ENCODE measurements around the gene CSE1L.

CSE1L gene, protein sequence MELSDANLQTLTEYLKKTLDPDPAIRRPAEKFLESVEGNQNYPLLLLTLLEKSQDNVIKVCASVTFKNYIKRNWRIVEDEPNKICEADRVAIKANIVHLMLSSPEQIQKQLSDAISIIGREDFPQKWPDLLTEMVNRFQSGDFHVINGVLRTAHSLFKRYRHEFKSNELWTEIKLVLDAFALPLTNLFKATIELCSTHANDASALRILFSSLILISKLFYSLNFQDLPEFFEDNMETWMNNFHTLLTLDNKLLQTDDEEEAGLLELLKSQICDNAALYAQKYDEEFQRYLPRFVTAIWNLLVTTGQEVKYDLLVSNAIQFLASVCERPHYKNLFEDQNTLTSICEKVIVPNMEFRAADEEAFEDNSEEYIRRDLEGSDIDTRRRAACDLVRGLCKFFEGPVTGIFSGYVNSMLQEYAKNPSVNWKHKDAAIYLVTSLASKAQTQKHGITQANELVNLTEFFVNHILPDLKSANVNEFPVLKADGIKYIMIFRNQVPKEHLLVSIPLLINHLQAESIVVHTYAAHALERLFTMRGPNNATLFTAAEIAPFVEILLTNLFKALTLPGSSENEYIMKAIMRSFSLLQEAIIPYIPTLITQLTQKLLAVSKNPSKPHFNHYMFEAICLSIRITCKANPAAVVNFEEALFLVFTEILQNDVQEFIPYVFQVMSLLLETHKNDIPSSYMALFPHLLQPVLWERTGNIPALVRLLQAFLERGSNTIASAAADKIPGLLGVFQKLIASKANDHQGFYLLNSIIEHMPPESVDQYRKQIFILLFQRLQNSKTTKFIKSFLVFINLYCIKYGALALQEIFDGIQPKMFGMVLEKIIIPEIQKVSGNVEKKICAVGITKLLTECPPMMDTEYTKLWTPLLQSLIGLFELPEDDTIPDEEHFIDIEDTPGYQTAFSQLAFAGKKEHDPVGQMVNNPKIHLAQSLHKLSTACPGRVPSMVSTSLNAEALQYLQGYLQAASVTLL

DNA sequence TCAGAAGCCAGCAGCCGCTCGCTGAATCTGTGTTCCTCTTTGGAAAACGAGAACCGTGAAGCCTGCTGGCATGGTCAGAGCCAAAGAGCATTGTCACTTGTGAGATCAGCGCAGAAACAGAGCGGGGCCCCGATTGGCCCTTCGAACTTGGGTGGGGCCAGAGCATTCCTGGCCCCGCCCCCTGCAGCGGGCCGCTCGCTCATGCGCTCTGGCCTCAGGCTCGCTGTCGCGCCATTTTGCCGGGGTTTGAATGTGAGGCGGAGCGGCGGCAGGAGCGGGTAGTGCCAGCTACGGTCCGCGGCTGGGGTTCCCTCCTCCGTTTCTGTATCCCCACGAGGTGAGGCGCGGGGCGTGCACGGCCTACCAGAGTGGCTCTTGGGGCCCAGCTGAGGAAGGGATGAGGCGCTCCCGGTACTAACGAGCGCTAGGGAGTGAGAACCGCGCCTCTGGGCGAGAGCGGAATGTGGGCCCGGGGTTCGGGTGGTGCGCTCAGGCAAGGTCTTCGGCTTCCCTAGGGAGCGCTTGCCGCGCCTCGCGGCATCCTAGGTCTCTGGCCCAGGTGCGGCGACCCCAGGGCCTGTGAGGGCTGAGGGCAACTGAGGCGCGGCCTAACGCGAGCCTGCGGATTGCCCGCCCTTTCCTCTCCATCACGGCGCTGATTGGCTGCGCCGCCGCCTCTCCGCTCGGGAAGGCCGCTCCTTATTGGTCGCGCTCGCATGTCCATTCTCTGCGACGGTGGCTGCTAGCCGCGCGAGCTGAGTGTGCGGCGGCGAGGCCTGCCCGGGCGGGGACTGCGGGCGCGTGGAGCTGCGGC is at the start of gene CSE1L:
CSE1L (plus strand) TSS at position 226 of the 814 bp plus-strand sequence. CDS start 12,152 bp downstream, outside the sequence.
- peak within 1 kb of the TSS; percentile 96 for H3K4me3 ChIP-seq (ENCODE audit: low read depth, low read length)
- TF ChIP-seq, protein P1, sequence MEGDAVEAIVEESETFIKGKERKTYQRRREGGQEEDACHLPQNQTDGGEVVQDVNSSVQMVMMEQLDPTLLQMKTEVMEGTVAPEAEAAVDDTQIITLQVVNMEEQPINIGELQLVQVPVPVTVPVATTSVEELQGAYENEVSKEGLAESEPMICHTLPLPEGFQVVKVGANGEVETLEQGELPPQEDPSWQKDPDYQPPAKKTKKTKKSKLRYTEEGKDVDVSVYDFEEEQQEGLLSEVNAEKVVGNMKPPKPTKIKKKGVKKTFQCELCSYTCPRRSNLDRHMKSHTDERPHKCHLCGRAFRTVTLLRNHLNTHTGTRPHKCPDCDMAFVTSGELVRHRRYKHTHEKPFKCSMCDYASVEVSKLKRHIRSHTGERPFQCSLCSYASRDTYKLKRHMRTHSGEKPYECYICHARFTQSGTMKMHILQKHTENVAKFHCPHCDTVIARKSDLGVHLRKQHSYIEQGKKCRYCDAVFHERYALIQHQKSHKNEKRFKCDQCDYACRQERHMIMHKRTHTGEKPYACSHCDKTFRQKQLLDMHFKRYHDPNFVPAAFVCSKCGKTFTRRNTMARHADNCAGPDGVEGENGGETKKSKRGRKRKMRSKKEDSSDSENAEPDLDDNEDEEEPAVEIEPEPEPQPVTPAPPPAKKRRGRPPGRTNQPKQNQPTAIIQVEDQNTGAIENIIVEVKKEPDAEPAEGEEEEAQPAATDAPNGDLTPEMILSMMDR (IDR thresholded peaks at IDR 0.05; ENCODE audit: low read depth, low read length, missing control alignments), result no peak
- DNase-seq (ENCODE audit: low read depth), result peak; percentile 83

DNA sequence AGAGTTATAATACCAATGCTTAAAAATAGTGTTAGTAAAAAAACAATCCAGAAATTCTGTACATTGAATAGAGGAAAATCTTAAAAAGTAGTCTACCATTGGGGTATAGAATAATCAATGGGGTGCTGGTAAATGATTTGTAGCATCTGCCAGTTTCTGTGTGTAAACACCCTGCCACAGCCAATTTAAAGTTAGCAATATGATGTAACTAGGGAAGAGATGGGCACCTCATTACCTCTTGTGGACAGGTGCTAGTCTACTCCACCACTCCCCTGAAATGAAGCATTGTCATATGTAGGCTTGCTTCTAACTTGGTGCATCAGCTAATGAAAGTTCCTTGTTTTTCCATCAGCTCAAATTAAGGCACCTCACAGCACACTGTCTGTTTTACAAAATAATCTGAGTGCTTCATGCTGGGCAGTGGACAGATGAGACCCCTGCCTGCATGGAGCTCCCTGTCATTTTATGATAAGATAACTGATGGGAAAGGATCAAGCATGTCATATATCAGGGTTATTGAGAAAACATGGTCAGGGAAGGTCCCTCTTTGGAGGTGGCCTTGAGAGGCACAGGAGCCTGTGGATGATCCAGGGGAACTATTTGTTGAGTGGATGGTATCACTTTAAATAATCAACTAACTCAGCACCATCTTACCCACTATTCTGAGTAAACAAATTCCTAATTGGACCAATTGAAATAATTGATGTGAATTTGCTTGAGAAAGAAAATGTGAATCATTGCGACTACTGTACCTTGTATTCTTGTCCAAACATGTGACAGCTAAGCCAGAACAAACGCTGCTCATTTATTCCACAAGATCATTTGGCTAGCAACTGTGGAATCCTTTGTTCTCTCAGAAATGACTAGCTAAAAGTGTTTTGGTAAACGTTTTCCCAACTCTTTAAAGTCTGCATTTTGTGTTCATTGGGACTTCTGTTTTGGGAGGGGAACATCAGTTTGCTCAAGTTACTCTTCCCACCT is 45.9 kb upstream of the CSE1L start:
- no peak for DNase-seq (ENCODE audit: low read depth)

DNA sequence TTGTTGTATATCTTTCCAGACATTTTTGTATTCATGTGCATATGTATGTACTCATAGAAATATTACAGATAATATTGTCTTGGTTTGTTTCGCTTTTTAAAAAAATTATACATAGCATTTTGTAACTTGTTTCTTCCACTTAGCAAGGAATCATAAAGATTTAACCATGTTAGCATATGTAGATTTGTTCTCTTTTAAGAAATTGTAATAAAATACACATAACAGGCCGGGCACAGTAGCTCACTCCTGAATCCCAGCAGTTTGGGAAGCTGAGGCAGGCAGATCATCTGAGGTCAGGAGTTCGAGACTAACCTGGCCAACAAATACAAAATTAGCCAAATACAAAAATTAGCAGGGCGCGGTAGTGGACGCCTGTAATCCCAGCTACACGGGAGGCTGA is 44.4 kb upstream of the CSE1L start:
- no peak overlapping the region for H3K4me3 ChIP-seq (ENCODE audit: low read depth, low read length)
- DNase-seq (ENCODE audit: low read depth), result no peak
- TF ChIP-seq, protein P1 (IDR thresholded peaks at IDR 0.05; ENCODE audit: low read depth, low read length, missing control alignments), result no peak

More for the DNA sequence above, 45.9 kb upstream of the CSE1L start:
- TF ChIP-seq, protein P1 (IDR thresholded peaks at IDR 0.05; ENCODE audit: low read depth, low read length, missing control alignments), result no peak
- no peak overlapping the region for H3K4me3 ChIP-seq (ENCODE audit: low read depth, low read length)

DNA sequence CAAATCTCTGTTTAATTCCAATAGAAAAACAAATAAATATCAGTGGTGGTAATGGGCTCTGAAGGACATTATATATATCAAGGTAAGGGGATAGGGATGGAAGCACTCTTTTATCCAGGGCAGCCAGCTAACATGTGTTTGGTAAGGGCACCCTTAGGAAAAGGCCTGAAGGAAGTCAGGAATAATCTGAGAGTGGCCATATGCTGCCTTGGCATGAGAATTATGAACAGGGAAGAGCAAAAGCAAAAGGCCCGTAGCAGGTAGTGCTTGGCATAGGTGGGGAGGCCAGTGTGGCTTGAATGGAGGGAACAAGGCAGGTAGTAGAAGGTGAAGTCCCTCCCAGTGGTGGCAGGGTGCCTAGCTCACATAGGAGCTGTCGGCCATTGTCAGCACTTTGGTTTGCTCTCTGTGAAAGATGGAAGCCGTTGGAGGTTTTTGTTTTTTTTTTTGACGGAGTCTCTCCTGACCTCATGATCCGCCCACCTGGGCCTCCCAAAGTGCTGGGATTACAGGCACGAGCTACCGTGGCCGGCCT is 39.6 kb upstream of the CSE1L start:
- TF ChIP-seq, protein P1 (IDR thresholded peaks at IDR 0.05; ENCODE audit: low read depth, low read length, missing control alignments), result no peak
- H3K4me3 ChIP-seq (ENCODE audit: low read depth, low read length), result no peak overlapping the region
- no peak for DNase-seq (ENCODE audit: low read depth)

DNA sequence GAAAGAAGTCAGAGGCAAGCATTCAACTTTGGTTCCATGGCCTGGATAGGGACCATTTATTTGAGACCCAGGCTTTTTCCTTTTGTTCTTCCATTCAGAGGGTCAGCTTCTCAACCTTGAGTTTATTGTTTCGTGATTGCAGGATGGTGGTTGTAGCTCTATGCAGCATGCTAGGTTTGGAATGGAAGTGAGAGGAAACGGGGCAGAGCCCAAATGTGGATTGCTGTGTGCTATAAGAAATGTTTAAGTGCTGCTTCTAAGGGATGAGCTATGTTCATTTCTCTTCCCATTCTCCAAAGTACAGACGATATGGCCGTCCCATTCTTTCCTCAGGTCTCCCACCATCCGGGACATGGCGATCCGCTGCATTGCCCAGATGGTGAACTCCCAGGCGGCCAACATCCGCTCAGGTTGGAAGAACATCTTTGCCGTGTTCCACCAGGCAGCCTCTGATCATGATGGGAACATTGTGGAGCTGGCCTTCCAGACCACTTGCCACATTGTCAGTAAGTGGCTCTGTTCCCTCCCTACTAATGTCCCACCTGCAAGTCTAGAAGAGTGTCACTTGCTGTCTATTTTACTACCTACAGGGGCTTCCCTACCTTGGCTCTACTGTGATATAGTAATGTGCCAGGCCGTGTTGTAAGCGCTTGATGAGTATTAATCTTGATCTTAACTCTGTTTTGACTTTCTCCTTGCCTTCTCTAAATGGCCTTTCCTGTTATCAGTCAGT is 36.0 kb upstream of the CSE1L start:
- no peak for DNase-seq (ENCODE audit: low read depth)
- H3K4me3 ChIP-seq (ENCODE audit: low read depth, low read length), result no peak overlapping the region
- TF ChIP-seq, protein P1 (IDR thresholded peaks at IDR 0.05; ENCODE audit: low read depth, low read length, missing control alignments), result no peak

Measured in GM12864 (cell line).